Endothelial cell of umbilical vein (primary cell): ENCODE data around the gene PHKA2. TPM values are rescaled to one million over a fixed set of nuclear protein-coding genes. Genes with fewer than 3 reads are reported as not detected.

Source experiments
- BruUV-seq: library from RNA; stranded (reverse); fragments of 400-500 nt; replicated peaks from 2 replicates; lab custom pipeline; 2021; lab: Mats Ljungman, UMichigan
- CTCF ChIA-PET: fragments of 300-600, 350-600 bp; sonication (Branson Sonifier 250); formaldehyde crosslinking; loops from one replicate; lab custom pipeline; 2021; ENCODE audit warnings: antibody characterized with exemption, inconsistent platforms; lab: Charles Lee
- POLR2A ChIA-PET: fragments of 300-600, 350-600 bp; sonication (Branson Sonifier 250); formaldehyde crosslinking; loops from one replicate; lab custom pipeline; 2021; ENCODE audit warnings: antibody characterized with exemption, inconsistent platforms; lab: Charles Lee
- DNase-seq: peaks from one replicate; pipeline ENCODE4 v3.0.0-alpha.2; 2011; ENCODE audit warnings: low read depth, low spot score
- FAIRE-seq: peaks from 2 replicates; lab custom pipeline; 2011; peaks lifted over from hg19 to GRCh38; lab: Jason Lieb, UNC
- H2AFZ ChIP-seq: 2 replicates; pipeline ENCODE4 v1.6.0; 2012; ENCODE audit warnings: low read depth, low read length, control low read depth, inconsistent platforms
- H3K27ac ChIP-seq: 2 replicates; pipeline ENCODE4 v1.5.1; 2011; ENCODE audit warnings: low read depth, mild to moderate bottlenecking, control low read depth, low read length, moderate library complexity; ENCODE audit not compliant: insufficient read depth
- H3K27me3 ChIP-seq, 2 experiments: 2 replicates each; pipeline versions ENCODE4 v1.6.0 to v1.6.1; 2011; ENCODE audit warnings: low read length in 2 of 2, mixed read lengths in 1 of 2; ENCODE audit not compliant: control insufficient read depth in 2 of 2, insufficient read depth in 2 of 2
- H3K36me3 ChIP-seq, 2 experiments: 2 replicates in 1 of 2; 3 replicates in 1 of 2; pipeline ENCODE4 v1.5.1; 2011; ENCODE audit warnings: low read length in 2 of 2, mild to moderate bottlenecking in 1 of 2, moderate library complexity in 1 of 2; ENCODE audit not compliant: control insufficient read depth in 2 of 2, insufficient read depth in 2 of 2; ENCODE audit errors: extremely low read depth in 1 of 2
- H3K4me1 ChIP-seq: 3 replicates; pipeline ENCODE4 v1.5.1; 2011; ENCODE audit warnings: mild to moderate bottlenecking, low read length; ENCODE audit not compliant: control insufficient read depth, insufficient read depth; ENCODE audit errors: extremely low read depth
- H3K4me2 ChIP-seq: 2 replicates; pipeline ENCODE4 v1.6.1; 2011; ENCODE audit warnings: low read length, control low read depth, mixed read lengths; ENCODE audit not compliant: insufficient read depth
- H3K4me3 ChIP-seq, 3 experiments: fragments of 200-600 bp in 1 of 3; sonication (generic), shearing (Covaris generic) in 1 of 3; replicated peaks in 1 of 3; 2 replicates each; pipeline ENCODE4 v1.5.1; 2011 to 2016; ENCODE audit warnings: control low read depth in 3 of 3, low read length in 3 of 3, mild to moderate bottlenecking in 2 of 3, inconsistent platforms in 1 of 3, low read depth in 1 of 3, moderate library complexity in 1 of 3; ENCODE audit not compliant: insufficient read depth in 1 of 3
- H3K79me2 ChIP-seq: 2 replicates; pipeline ENCODE4 v1.6.0; 2012; ENCODE audit warnings: low read length, inconsistent platforms; ENCODE audit not compliant: control insufficient read depth, insufficient read depth
- H3K9ac ChIP-seq: replicated peaks from 2 replicates; pipeline ENCODE3; 2011; ENCODE audit warnings: low read length, control low read depth; ENCODE audit not compliant: insufficient read depth; ENCODE audit errors: extremely low read depth
- H3K9me1 ChIP-seq: replicated peaks from 3 replicates; pipeline ENCODE4 v1.6.0; 2011; ENCODE audit warnings: mild to moderate bottlenecking, low read length; ENCODE audit not compliant: control insufficient read depth, insufficient read depth; ENCODE audit errors: extremely low read depth
- H3K9me3 ChIP-seq: replicated peaks from 2 replicates; pipeline ENCODE4 v1.5.1; 2012; ENCODE audit warnings: low read length, inconsistent platforms; ENCODE audit not compliant: control insufficient read depth, insufficient read depth
- H4K20me1 ChIP-seq: replicated peaks from 2 replicates; pipeline ENCODE3; 2011; ENCODE audit warnings: mild to moderate bottlenecking, low read length; ENCODE audit not compliant: control insufficient read depth, insufficient read depth; ENCODE audit errors: extremely low read depth
- EZH2 ChIP-seq: IDR thresholded peaks from 2 replicates; pipeline ENCODE4 v1.6.1; 2012; ENCODE audit warnings: borderline replicate concordance, low read depth, mild to moderate bottlenecking, moderate library complexity, low read length, inconsistent platforms; ENCODE audit not compliant: severe bottlenecking
- FOS ChIP-seq: IDR thresholded peaks from 2 replicates; pipeline ENCODE4 v1.6.1; 2011; ENCODE audit warnings: mild to moderate bottlenecking, low read length, moderate library complexity, borderline replicate concordance; ENCODE audit not compliant: insufficient read depth
- GATA2 ChIP-seq: IDR thresholded peaks from 2 replicates; pipeline ENCODE4 v1.7.0; 2011; ENCODE audit warnings: low read depth, mild to moderate bottlenecking, moderate library complexity, mixed read lengths, low read length; ENCODE audit not compliant: insufficient read length, insufficient read depth
- JUN ChIP-seq: IDR thresholded peaks from 2 replicates; pipeline ENCODE4 v1.6.1; 2011; ENCODE audit warnings: borderline replicate concordance, low read depth; ENCODE audit not compliant: insufficient read length, insufficient read depth
- MYC ChIP-seq: IDR thresholded peaks from one replicate; pipeline ENCODE4 v1.6.1; 2011; ENCODE audit warnings: mild to moderate bottlenecking, low read depth, low read length
- POLR2A ChIP-seq: IDR thresholded peaks from 2 replicates; pipeline ENCODE4 v1.6.1; 2012; ENCODE audit warnings: low read depth, mild to moderate bottlenecking, control low read depth, low read length
- POLR2AphosphoS5 ChIP-seq: IDR thresholded peaks from 2 replicates; pipeline ENCODE4 v1.6.1; 2012; ENCODE audit warnings: low read depth, mild to moderate bottlenecking, control low read depth, low read length, moderate library complexity; ENCODE audit not compliant: insufficient read depth
- dilution Hi-C: fragments of 300-500 bp; cut with MboI; formaldehyde crosslinking; loops from one replicate; pipeline ENCODE4 v1.15.0; 2019; ENCODE audit warnings: low sequenced_read_pairs; ENCODE audit not compliant: extremely low pct_ligation_motif_present
- intact Hi-C: fragments of 100-400 bp; cut with micrococcal nuclease; formaldehyde crosslinking; loops from one replicate; pipeline ENCODE4 v1.10.0; 2022
- polyA plus RNA-seq, 4 experiments: library from polyadenylated mRNA; depleted of rRNA in 3 of 4; stranded (reverse) in 3 of 4; unstranded in 1 of 4; fragments of >200 nt; gene quantifications; 2 replicates each; pipeline versions ENCODE4 v1.2.1 to v1.2.3, GENCODE V29; 2011 to 2012; ENCODE audit warnings: missing spikeins in 1 of 4
- total RNA-seq: library from RNA; stranded (reverse); gene quantifications from 2 replicates; pipeline ENCODE4 v1.2.3, GENCODE V29; 2021
- TF ChIP-seq, protein P1 (sequence below): IDR thresholded peaks from 2 replicates; pipeline ENCODE4 v1.6.1; 2011; ENCODE audit not compliant: insufficient read depth, insufficient read length
- TF ChIP-seq, protein P2 (sequence below), 2 donors: IDR thresholded peaks; 1 replicate in 1 of 2; 2 replicates in 1 of 2; pipeline ENCODE4 v1.5.1; 2011; ENCODE audit warnings: low read length in 2 of 2, mild to moderate bottlenecking in 2 of 2, moderate library complexity in 2 of 2, control low read depth in 1 of 2, inconsistent platforms in 1 of 2, low read depth in 1 of 2; ENCODE audit not compliant: insufficient read depth in 1 of 2; ENCODE audit errors: extremely low read depth in 1 of 2

Gene PHKA2
- total and polyA plus RNA-seq, 2 donors (not counting 3 experiments of a cell fraction or from before 2014, with no cell fraction given), result 16.7 to 17.1 TPM

DNA sequence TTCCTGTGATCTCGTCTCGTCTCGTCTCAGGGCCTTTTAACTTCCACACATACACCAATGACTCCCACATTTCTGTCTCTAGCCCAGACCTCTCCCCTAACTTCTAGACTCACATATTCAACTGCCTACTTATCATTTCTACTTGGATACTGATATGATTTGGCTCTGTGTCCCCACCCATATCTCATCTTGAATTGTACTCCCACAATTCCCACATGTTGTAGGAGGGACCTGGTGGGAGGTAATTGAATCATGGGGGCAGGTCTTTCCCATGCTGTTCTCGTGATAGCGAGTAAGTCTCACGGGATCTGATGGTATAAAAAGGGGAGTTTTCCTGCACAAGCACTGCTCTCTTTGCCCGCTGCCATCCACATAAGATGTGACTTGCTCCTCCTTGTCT is 8.9 kb downstream of the PHKA2 start:
- H3K79me2 ChIP-seq, result no peaks in the 10 kb centered on the region
- H3K4me2 ChIP-seq, result no peak overlapping the region
- dilution Hi-C loops, result no loop called here
- TF ChIP-seq, protein P1, sequence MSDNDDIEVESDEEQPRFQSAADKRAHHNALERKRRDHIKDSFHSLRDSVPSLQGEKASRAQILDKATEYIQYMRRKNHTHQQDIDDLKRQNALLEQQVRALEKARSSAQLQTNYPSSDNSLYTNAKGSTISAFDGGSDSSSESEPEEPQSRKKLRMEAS, result no peak
- TF ChIP-seq, protein P2, sequence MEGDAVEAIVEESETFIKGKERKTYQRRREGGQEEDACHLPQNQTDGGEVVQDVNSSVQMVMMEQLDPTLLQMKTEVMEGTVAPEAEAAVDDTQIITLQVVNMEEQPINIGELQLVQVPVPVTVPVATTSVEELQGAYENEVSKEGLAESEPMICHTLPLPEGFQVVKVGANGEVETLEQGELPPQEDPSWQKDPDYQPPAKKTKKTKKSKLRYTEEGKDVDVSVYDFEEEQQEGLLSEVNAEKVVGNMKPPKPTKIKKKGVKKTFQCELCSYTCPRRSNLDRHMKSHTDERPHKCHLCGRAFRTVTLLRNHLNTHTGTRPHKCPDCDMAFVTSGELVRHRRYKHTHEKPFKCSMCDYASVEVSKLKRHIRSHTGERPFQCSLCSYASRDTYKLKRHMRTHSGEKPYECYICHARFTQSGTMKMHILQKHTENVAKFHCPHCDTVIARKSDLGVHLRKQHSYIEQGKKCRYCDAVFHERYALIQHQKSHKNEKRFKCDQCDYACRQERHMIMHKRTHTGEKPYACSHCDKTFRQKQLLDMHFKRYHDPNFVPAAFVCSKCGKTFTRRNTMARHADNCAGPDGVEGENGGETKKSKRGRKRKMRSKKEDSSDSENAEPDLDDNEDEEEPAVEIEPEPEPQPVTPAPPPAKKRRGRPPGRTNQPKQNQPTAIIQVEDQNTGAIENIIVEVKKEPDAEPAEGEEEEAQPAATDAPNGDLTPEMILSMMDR (IDR thresholded peaks at IDR 0.05; ENCODE audit: extremely low read depth in 1 of 2, insufficient read depth in 1 of 2, low read depth in 1 of 2, low read length in 2 of 2), result no peak
- no peak for TF ChIP-seq EZH2
- no peak for TF ChIP-seq MYC
- TF ChIP-seq GATA2, result no peak
- TF ChIP-seq POLR2A, result no peak
- no peak for TF ChIP-seq JUN
- TF ChIP-seq FOS, result no peak
- no peak for TF ChIP-seq POLR2AphosphoS5
- FAIRE-seq, result no peak
- H3K4me3 ChIP-seq, result no peak overlapping the region
- H3K9me3 ChIP-seq, result no peaks in the 10 kb centered on the region
- no peaks in the 10 kb centered on the region for H3K36me3 ChIP-seq
- H3K27me3 ChIP-seq, result no peaks in the 10 kb centered on the region
- CTCF ChIA-PET, result no interaction called here
- intact Hi-C loops, result no loop called here
- POLR2A ChIA-PET, result no interaction called here
- peaks cover 3% of the 10 kb centered on the region for H3K4me1 ChIP-seq
- no TSS peak for BruUV-seq
- H3K9me1 ChIP-seq, result no peaks in the 10 kb centered on the region
- DNase-seq, result no peak
- no peak overlapping the region for H3K27ac ChIP-seq
- no peak overlapping the region for H2AFZ ChIP-seq
- H3K9ac ChIP-seq, result no peak overlapping the region
- H4K20me1 ChIP-seq, result no peaks in the 10 kb centered on the region
